Measurements from ENCODE around the gene SHC1. TPM values are rescaled to one million over a fixed set of nuclear protein-coding genes. Genes with fewer than 3 reads are reported as not detected.

The SHC1 gene
- total and polyA plus RNA-seq, 2 experiments from 2014 or later: 117 to 211 TPM

DNA sequence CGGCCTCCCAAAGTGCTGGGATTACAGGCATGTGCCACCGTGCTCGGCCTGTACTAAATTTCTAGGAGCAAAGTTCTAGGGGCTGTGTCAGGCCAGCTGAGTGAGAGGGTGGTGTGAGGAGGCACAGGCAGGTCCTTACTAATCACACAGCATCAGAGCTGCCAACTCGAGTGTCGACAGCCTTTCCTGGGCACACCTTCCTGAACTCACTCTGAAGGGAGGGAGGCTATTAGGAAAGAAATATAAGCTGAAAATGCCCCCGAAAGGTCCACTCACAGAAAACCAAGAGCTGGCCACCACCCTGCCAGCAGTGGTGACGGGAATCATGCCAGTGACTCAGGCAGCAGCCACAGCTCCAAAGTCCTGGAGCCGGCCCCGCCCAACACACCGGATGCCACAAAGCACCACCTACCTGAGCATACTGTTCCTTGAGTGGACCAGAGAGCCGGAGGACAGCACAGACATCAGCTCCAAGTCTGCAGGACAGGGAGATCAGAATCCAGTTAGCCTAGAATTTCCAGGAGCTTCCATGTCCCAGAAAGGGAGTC lies 38.5 kb downstream of the SHC1 start:
- H3K9me3 Mint-ChIP-seq: peaks cover 3% of the 10 kb centered on the region; the same call in 1 of the 3 replicates
- TF ChIP-seq EZH2phosphoT487 (IDR thresholded peaks at IDR 0.05; ENCODE audit: unreplicated experiment) (no peak), ZNF114 (CRISPR knock-in tag; IDR thresholded peaks at IDR 0.05) (no peak), POLR2AphosphoS5 (IDR thresholded peaks at IDR 0.05; ENCODE audit: low read depth) (no peak), CREB1 (CRISPR knock-in tag; IDR thresholded peaks at IDR 0.05; ENCODE audit: low read depth) (no peak), STAT1 (IDR thresholded peaks at IDR 0.05; ENCODE audit: unreplicated experiment) (no peak), NANOG (IDR thresholded peaks at IDR 0.05; ENCODE audit: borderline replicate concordance) (no peak), EZH2 (IDR thresholded peaks at IDR 0.05; ENCODE audit: low read depth, unreplicated experiment) (no peak), JUNB (IDR thresholded peaks at IDR 0.05; ENCODE audit: unreplicated experiment) (no peak), ZNF331 (CRISPR knock-in tag; IDR thresholded peaks at IDR 0.05; ENCODE audit: low read depth) (no peak)
- TF ChIP-seq, protein P1, sequence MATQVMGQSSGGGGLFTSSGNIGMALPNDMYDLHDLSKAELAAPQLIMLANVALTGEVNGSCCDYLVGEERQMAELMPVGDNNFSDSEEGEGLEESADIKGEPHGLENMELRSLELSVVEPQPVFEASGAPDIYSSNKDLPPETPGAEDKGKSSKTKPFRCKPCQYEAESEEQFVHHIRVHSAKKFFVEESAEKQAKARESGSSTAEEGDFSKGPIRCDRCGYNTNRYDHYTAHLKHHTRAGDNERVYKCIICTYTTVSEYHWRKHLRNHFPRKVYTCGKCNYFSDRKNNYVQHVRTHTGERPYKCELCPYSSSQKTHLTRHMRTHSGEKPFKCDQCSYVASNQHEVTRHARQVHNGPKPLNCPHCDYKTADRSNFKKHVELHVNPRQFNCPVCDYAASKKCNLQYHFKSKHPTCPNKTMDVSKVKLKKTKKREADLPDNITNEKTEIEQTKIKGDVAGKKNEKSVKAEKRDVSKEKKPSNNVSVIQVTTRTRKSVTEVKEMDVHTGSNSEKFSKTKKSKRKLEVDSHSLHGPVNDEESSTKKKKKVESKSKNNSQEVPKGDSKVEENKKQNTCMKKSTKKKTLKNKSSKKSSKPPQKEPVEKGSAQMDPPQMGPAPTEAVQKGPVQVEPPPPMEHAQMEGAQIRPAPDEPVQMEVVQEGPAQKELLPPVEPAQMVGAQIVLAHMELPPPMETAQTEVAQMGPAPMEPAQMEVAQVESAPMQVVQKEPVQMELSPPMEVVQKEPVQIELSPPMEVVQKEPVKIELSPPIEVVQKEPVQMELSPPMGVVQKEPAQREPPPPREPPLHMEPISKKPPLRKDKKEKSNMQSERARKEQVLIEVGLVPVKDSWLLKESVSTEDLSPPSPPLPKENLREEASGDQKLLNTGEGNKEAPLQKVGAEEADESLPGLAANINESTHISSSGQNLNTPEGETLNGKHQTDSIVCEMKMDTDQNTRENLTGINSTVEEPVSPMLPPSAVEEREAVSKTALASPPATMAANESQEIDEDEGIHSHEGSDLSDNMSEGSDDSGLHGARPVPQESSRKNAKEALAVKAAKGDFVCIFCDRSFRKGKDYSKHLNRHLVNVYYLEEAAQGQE (IDR thresholded peaks at IDR 0.05; ENCODE audit: unreplicated experiment): no peak
- TF ChIP-seq, protein P2, sequence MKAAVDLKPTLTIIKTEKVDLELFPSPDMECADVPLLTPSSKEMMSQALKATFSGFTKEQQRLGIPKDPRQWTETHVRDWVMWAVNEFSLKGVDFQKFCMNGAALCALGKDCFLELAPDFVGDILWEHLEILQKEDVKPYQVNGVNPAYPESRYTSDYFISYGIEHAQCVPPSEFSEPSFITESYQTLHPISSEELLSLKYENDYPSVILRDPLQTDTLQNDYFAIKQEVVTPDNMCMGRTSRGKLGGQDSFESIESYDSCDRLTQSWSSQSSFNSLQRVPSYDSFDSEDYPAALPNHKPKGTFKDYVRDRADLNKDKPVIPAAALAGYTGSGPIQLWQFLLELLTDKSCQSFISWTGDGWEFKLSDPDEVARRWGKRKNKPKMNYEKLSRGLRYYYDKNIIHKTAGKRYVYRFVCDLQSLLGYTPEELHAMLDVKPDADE (IDR thresholded peaks at IDR 0.05): no peak
- TF ChIP-seq, protein P3, sequence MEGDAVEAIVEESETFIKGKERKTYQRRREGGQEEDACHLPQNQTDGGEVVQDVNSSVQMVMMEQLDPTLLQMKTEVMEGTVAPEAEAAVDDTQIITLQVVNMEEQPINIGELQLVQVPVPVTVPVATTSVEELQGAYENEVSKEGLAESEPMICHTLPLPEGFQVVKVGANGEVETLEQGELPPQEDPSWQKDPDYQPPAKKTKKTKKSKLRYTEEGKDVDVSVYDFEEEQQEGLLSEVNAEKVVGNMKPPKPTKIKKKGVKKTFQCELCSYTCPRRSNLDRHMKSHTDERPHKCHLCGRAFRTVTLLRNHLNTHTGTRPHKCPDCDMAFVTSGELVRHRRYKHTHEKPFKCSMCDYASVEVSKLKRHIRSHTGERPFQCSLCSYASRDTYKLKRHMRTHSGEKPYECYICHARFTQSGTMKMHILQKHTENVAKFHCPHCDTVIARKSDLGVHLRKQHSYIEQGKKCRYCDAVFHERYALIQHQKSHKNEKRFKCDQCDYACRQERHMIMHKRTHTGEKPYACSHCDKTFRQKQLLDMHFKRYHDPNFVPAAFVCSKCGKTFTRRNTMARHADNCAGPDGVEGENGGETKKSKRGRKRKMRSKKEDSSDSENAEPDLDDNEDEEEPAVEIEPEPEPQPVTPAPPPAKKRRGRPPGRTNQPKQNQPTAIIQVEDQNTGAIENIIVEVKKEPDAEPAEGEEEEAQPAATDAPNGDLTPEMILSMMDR (conservative IDR thresholded peaks at IDR 0.05; ENCODE audit: low read depth in 2 of 2): no peak
- TF ChIP-seq, protein P4, sequence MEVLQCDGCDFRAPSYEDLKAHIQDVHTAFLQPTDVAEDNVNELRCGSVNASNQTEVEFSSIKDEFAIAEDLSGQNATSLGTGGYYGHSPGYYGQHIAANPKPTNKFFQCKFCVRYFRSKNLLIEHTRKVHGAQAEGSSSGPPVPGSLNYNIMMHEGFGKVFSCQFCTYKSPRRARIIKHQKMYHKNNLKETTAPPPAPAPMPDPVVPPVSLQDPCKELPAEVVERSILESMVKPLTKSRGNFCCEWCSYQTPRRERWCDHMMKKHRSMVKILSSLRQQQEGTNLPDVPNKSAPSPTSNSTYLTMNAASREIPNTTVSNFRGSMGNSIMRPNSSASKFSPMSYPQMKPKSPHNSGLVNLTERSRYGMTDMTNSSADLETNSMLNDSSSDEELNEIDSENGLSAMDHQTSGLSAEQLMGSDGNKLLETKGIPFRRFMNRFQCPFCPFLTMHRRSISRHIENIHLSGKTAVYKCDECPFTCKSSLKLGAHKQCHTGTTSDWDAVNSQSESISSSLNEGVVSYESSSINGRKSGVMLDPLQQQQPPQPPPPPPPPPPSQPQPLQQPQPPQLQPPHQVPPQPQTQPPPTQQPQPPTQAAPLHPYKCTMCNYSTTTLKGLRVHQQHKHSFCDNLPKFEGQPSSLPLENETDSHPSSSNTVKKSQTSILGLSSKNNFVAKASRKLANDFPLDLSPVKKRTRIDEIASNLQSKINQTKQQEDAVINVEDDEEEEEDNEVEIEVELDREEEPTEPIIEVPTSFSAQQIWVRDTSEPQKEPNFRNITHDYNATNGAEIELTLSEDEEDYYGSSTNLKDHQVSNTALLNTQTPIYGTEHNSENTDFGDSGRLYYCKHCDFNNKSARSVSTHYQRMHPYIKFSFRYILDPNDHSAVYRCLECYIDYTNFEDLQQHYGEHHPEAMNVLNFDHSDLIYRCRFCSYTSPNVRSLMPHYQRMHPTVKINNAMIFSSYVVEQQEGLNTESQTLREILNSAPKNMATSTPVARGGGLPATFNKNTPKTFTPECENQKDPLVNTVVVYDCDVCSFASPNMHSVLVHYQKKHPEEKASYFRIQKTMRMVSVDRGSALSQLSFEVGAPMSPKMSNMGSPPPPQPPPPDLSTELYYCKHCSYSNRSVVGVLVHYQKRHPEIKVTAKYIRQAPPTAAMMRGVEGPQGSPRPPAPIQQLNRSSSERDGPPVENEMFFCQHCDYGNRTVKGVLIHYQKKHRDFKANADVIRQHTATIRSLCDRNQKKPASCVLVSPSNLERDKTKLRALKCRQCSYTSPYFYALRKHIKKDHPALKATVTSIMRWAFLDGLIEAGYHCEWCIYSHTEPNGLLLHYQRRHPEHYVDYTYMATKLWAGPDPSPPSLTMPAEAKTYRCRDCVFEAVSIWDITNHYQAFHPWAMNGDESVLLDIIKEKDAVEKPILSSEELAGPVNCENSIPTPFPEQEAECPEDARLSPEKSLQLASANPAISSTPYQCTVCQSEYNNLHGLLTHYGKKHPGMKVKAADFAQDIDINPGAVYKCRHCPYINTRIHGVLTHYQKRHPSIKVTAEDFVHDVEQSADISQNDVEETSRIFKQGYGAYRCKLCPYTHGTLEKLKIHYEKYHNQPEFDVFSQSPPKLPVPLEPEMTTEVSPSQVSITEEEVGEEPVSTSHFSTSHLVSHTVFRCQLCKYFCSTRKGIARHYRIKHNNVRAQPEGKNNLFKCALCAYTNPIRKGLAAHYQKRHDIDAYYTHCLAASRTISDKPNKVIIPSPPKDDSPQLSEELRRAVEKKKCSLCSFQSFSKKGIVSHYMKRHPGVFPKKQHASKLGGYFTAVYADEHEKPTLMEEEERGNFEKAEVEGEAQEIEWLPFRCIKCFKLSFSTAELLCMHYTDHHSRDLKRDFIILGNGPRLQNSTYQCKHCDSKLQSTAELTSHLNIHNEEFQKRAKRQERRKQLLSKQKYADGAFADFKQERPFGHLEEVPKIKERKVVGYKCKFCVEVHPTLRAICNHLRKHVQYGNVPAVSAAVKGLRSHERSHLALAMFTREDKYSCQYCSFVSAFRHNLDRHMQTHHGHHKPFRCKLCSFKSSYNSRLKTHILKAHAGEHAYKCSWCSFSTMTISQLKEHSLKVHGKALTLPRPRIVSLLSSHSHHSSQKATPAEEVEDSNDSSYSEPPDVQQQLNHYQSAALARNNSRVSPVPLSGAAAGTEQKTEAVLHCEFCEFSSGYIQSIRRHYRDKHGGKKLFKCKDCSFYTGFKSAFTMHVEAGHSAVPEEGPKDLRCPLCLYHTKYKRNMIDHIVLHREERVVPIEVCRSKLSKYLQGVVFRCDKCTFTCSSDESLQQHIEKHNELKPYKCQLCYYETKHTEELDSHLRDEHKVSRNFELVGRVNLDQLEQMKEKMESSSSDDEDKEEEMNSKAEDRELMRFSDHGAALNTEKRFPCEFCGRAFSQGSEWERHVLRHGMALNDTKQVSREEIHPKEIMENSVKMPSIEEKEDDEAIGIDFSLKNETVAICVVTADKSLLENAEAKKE (CRISPR knock-in tag; IDR thresholded peaks at IDR 0.05): no peak
- peaks cover 14% of the 10 kb centered on the region; the same call in 1 of the 3 replicates for H3K36me3 Mint-ChIP-seq (ENCODE audit: low read depth)
- H3K27ac Mint-ChIP-seq: no peak overlapping the region
- no peak for DNase-seq (ENCODE audit: low spot score)
- H3K27me3 Mint-ChIP-seq (ENCODE audit: insufficient read depth, low read depth, poor library complexity): peaks cover 7% of the 10 kb centered on the region
- Histone ChIP-seq H3K9me2 (ENCODE audit: insufficient read depth) (no peaks in the 10 kb centered on the region; the same call in 1 of the 2 replicates), H3F3A (replicated peaks; ENCODE audit: low read depth) (no peaks in the 10 kb centered on the region; the same call in 1 of the 2 replicates), H3K4me1 (ENCODE audit: insufficient read depth) (peaks cover 5% of the 10 kb centered on the region; the same call in 1 of the 2 replicates), H2AFZ (no peak overlapping the region), H3K4me2 (no peak overlapping the region), H3K27ac (ENCODE audit: low read depth) (no peak overlapping the region), H3K27me3 (ENCODE audit: insufficient read depth) (no peaks in the 10 kb centered on the region; the same call in 1 of the 2 replicates), H4K20me1 (replicated peaks; ENCODE audit: insufficient read depth) (no peaks in the 10 kb centered on the region), H3K4me3 (no peak overlapping the region), H3K36me3 (ENCODE audit: insufficient read depth) (no peaks in the 10 kb centered on the region), H3K79me2 (replicated peaks; ENCODE audit: insufficient read depth) (no peaks in the 10 kb centered on the region; the same call in 1 of the 2 replicates)
- H3K4me1 Mint-ChIP-seq: peaks cover 3% of the 10 kb centered on the region
- H3K4me3 Mint-ChIP-seq: no peak overlapping the region
- no peak for ATAC-seq
